GM12875 (cell line): ENCODE measurements around the gene BTBD6.

Experiments
- H3K4me3 ChIP-seq: one replicate; pipeline ENCODE4 v1.5.1; 2011; ENCODE audit warnings: low read depth, low read length, control low read depth
- CTCF ChIP-seq: IDR thresholded peaks from 2 replicates; pipeline ENCODE4 v1.5.1; 2011; ENCODE audit warnings: low read depth, mild to moderate bottlenecking, control low read depth, inconsistent platforms, low read length, moderate library complexity, borderline replicate concordance; ENCODE audit not compliant: insufficient read depth

Gene BTBD6

GRCh38 chr14:105221598-105222178 is 26.6 kb upstream of the BTBD6 start:
- H3K4me3 ChIP-seq = no peak overlapping the region
- no peak for TF ChIP-seq CTCF

- no peak for TF ChIP-seq CTCF
- H3K4me3 ChIP-seq = no peak overlapping the region
Measured at GRCh38 chr14:105223260-105223659, 25.1 kb upstream of the BTBD6 start.

- no peak for TF ChIP-seq CTCF
- H3K4me3 ChIP-seq = no peak overlapping the region
Measured at GRCh38 chr14:105223770-105224544, 24.4 kb upstream of the BTBD6 start.

GRCh38 chr14:105224845-105225570 is 23.3 kb upstream of the BTBD6 start:
- no peak overlapping the region for H3K4me3 ChIP-seq
- no peak for TF ChIP-seq CTCF

GRCh38 chr14:105226198-105226597 is 22.1 kb upstream of the BTBD6 start:
- H3K4me3 ChIP-seq = no peak overlapping the region
- TF ChIP-seq CTCF = no peak

GRCh38 chr14:105227346-105227745 is 21.0 kb upstream of the BTBD6 start:
- TF ChIP-seq CTCF = no peak

More at GRCh38 chr14:105227346-105227745, 21.0 kb upstream of the BTBD6 start:
- H3K4me3 ChIP-seq = no peak overlapping the region
